ENCODE data around the gene CECR2. TPM values are rescaled to one million over a fixed set of nuclear protein-coding genes. Genes with fewer than 3 reads are reported as not detected.

CECR2 gene
- total and polyA plus RNA-seq, 10 of the 15 experiments (the other 5 are each of a cell fraction or from before 2014, with no cell fraction given): 0.01 to 0.08 (median 0.01) TPM; not detected in 7

- no peak for FAIRE-seq
- H3K9ac ChIP-seq (ENCODE audit: control insufficient read depth, insufficient read depth, low read length): no peak overlapping the region
- H3K9me3 ChIP-seq (replicated peaks; ENCODE audit: control insufficient read depth, insufficient read depth, low read length): no peaks in the 10 kb centered on the region
- H3K4me3 ChIP-seq: no peak overlapping the region
- DNase-seq (ENCODE audit: low read depth, low spot score): no peak
- H3K4me2 ChIP-seq (ENCODE audit: control insufficient read depth, insufficient read depth): no peak overlapping the region
- intact Hi-C loops (cut with micrococcal nuclease; ENCODE audit: unreplicated experiment): no loop called here
- CTCF ChIA-PET: interaction anchor here (1.2 kb wide), 1 partner anchor 129 kb away, joined by 3 read pairs; no protein-coding TSS in a partner anchor
- H3K79me2 ChIP-seq (ENCODE audit: control insufficient read depth, insufficient read depth, low read length): no peaks in the 10 kb centered on the region
- in situ Hi-C loops (cut with MboI): no loop called here
- no peaks in the 10 kb centered on the region for H4K20me1 ChIP-seq (ENCODE audit: control insufficient read depth, insufficient read depth)
- 44% methylated on average over 5 of the region's 5 CpGs for WGBS (ENCODE audit: insufficient coverage, insufficient replicate concordance, low lambda C conversion rate, missing lambda C conversion rate)
- SMC1A ChIA-PET (ENCODE audit: uncharacterized antibody, unreplicated experiment): no interaction called here
- no peaks in the 10 kb centered on the region for H3K4me1 ChIP-seq (ENCODE audit: control insufficient read depth, insufficient read depth, low read length)
- BruUV-seq (replicated peaks): no TSS peak
- POLR2A ChIA-PET: no interaction called here
- RAD21 ChIA-PET (ENCODE audit: unreplicated experiment): no interaction called here
- H3K27ac ChIP-seq (ENCODE audit: control insufficient read depth, insufficient read depth): no peak overlapping the region
- H3K27me3 ChIP-seq (replicated peaks in 1 of 2; ENCODE audit: control insufficient read depth in 2 of 2, insufficient read depth in 2 of 2, low read length in 1 of 2): no peaks in the 10 kb centered on the region; a peak in 1 of 4 replicates
- no peak overlapping the region for H2AFZ ChIP-seq (ENCODE audit: control insufficient read depth, low read depth, low read length)
- H3K36me3 ChIP-seq (ENCODE audit: control insufficient read depth in 2 of 2, insufficient read depth in 2 of 2, low read length in 1 of 2): no peaks in the 10 kb centered on the region
- no peak for ATAC-seq
- TF ChIP-seq TAF1 (IDR thresholded peaks at IDR 0.05; ENCODE audit: borderline replicate concordance, low read depth, low read length): no peak
- TF ChIP-seq E2F8 (IDR thresholded peaks at IDR 0.05; ENCODE audit: low read depth, partially characterized antibody): no peak
- TF ChIP-seq SMAD5 (IDR thresholded peaks at IDR 0.05; ENCODE audit: low read depth): no peak
- no peak for TF ChIP-seq EP300 (IDR thresholded peaks at IDR 0.05; ENCODE audit: borderline replicate concordance in 1 of 2, control insufficient read depth in 1 of 2, low read depth in 2 of 2, low read length in 2 of 2)
- TF ChIP-seq SPI1 (IDR thresholded peaks at IDR 0.05; ENCODE audit: borderline replicate concordance, insufficient read depth, low read depth, low read length): no peak
- TF ChIP-seq PAX8 (IDR thresholded peaks at IDR 0.05): no peak
- TF ChIP-seq CBX5 (IDR thresholded peaks at IDR 0.05; ENCODE audit: low read depth): no peak
- TF ChIP-seq SIX5 (IDR thresholded peaks at IDR 0.05; ENCODE audit: low read depth, low read length, severe bottlenecking): no peak
- TF ChIP-seq MYC (IDR thresholded peaks at IDR 0.05; ENCODE audit: insufficient read depth, insufficient read length, insufficient replicate concordance, low read length, severe bottlenecking): no peak
- no peak for TF ChIP-seq MTA2 (IDR thresholded peaks at IDR 0.05; ENCODE audit: low read depth)
- TF ChIP-seq CUX1 (IDR thresholded peaks at IDR 0.05; ENCODE audit: insufficient replicate concordance, low read depth, low read length): no peak
- no peak for TF ChIP-seq NFYA (IDR thresholded peaks at IDR 0.05; ENCODE audit: borderline replicate concordance, low read depth, low read length)
- no peak for TF ChIP-seq RAD51 (IDR thresholded peaks at IDR 0.05)
- no peak for TF ChIP-seq E4F1 (IDR thresholded peaks at IDR 0.05; ENCODE audit: borderline replicate concordance, partially characterized antibody)
Observed at GRCh38 chr22:17390087-17390486, 20.8 kb downstream of the CECR2 start.
